ENCODE measurements around the gene NELL2. TPM values are rescaled to one million over a fixed set of nuclear protein-coding genes. Genes with fewer than 3 reads are reported as not detected.

NELL2 gene
- total RNA-seq, 1 experiment from 2014 or later: 32.7 TPM

GRCh38 chr12:44876544-44877410 lies 662 bp upstream of the NELL2 start:
- Histone ChIP-seq H4K91ac (ENCODE audit: insufficient read length, low read depth, low read length) (no peak overlapping the region), H3K27me3 (ENCODE audit: insufficient read depth, low read length) (no peaks in the 10 kb centered on the region; the same call in 1 of the 2 replicates), H2BK120ac (ENCODE audit: low read depth, low read length, poor library complexity, severe bottlenecking) (no peak overlapping the region), H3K79me1 (ENCODE audit: insufficient read depth, low read depth, low read length, poor library complexity, severe bottlenecking) (no peaks in the 10 kb centered on the region), H3K18ac (ENCODE audit: insufficient read length, low read depth, low read length) (no peak overlapping the region), H3K9me3 (ENCODE audit: control insufficient read depth, low read depth, low read length) (no peaks in the 10 kb centered on the region), H3K4me1 (ENCODE audit: insufficient read depth, low read length) (peaks cover 2% of the 10 kb centered on the region; the same call in 1 of the 2 replicates), H3K4me2 (ENCODE audit: insufficient read depth, insufficient read length, low read length) (peak overlapping the region; percentile 53), H3K23me2 (ENCODE audit: insufficient read length, low read depth, low read length, poor library complexity, severe bottlenecking) (peaks cover 10% of the 10 kb centered on the region), H3K14ac (ENCODE audit: insufficient read depth, low read length) (no peak overlapping the region), H2BK12ac (ENCODE audit: insufficient read length, low read depth, low read length) (no peak overlapping the region), H3T11ph (ENCODE audit: low read length) (no peak overlapping the region), H3K23ac (ENCODE audit: insufficient read length, low read depth, low read length) (no peak overlapping the region), H4K8ac (replicated peaks; ENCODE audit: insufficient read length, low read depth, low read length) (no peak overlapping the region), H2BK20ac (ENCODE audit: low read depth, low read length, poor library complexity, severe bottlenecking) (no peak overlapping the region), H3K4ac (ENCODE audit: low read depth, low read length) (no peak overlapping the region), H3K9ac (ENCODE audit: extremely low read depth, insufficient read length, low read length) (no peak overlapping the region), H2AK5ac (ENCODE audit: insufficient read length, low read length) (no peak overlapping the region), H4K20me1 (ENCODE audit: control insufficient read depth, insufficient read depth, insufficient read length) (no peaks in the 10 kb centered on the region), H2AFZ (ENCODE audit: low read length) (no peak overlapping the region), H2BK5ac (ENCODE audit: insufficient read length, low read length) (no peak overlapping the region), H3K79me2 (ENCODE audit: insufficient read depth, low read length) (no peaks in the 10 kb centered on the region), H2BK15ac (ENCODE audit: low read depth, low read length) (no peak overlapping the region), H3K27ac (ENCODE audit: insufficient read length, low read depth, low read length) (no peak overlapping the region), H3K56ac (ENCODE audit: insufficient read length, low read depth, low read length) (no peak overlapping the region), H4K5ac (ENCODE audit: insufficient read length, low read depth, low read length) (no peak overlapping the region)
- Mint-ChIP-seq H3K36me3 (ENCODE audit: insufficient read depth in 1 of 3, low read depth in 3 of 3) (peaks cover 0 to 13% (median 3%) of the 10 kb centered on the region in 3 experiments; a peak in 5 of 7 replicates), H3K27me3 (ENCODE audit: low read depth) (peaks cover 34% of the 10 kb centered on the region), H3K4me1 (peaks cover 13 to 14% of the 10 kb centered on the region in 2 experiments), H3K27ac (peak overlapping the region in 2 of 3 experiments; percentile 55 to 63; a peak in 2 of 7 replicates), H3K4me3 (peak overlapping the region; percentile 88 to 100), H3K9me3 (peaks cover 12 to 17% of the 10 kb centered on the region in 2 experiments)
- DNase-seq: peak; percentile 88
- peak; percentile 20; the same call in 1 of the 3 replicates for TF ChIP-seq CTCF (conservative IDR thresholded peaks at IDR 0.05)
- WGBS (ENCODE audit: extremely low coverage, insufficient read length, low lambda C conversion rate): no CpG with 5 or more reads among the region's 42 CpGs

All from H9 (cell line).